ENCODE data around the gene COPG1.

DNA sequence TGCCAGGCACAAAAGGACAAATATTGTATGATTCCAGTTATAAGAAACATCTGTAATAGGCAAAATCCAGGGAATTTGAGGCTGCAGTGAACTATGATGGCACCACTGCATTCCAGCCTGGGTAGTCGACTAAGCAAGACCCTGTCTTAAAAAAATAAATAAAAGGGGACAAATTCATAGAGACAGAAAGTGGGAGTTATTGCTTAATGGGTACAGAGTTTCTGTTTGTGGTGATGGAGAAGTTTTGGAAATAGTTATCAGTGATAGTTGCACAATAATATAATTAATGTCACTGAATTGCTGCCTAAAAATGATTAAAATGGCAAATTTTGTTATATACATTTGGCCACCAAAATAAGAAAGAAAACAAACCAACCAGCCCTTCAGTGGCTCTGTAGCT lies 38.1 kb upstream of the COPG1 start:
- TF ChIP-seq, protein P1, sequence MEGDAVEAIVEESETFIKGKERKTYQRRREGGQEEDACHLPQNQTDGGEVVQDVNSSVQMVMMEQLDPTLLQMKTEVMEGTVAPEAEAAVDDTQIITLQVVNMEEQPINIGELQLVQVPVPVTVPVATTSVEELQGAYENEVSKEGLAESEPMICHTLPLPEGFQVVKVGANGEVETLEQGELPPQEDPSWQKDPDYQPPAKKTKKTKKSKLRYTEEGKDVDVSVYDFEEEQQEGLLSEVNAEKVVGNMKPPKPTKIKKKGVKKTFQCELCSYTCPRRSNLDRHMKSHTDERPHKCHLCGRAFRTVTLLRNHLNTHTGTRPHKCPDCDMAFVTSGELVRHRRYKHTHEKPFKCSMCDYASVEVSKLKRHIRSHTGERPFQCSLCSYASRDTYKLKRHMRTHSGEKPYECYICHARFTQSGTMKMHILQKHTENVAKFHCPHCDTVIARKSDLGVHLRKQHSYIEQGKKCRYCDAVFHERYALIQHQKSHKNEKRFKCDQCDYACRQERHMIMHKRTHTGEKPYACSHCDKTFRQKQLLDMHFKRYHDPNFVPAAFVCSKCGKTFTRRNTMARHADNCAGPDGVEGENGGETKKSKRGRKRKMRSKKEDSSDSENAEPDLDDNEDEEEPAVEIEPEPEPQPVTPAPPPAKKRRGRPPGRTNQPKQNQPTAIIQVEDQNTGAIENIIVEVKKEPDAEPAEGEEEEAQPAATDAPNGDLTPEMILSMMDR (IDR thresholded peaks at IDR 0.05; ENCODE audit: poor library complexity): no peak
- no peak for TF ChIP-seq EZH2phosphoT487 (IDR thresholded peaks at IDR 0.05; ENCODE audit: low read depth, severe bottlenecking, unreplicated experiment)

Measured in hepatocyte (in vitro differentiated cells).